CD4-positive, alpha-beta T cell treated with Interleukin-15 for 1 hour (primary cell): Measurements from ENCODE around the gene GNAZ.
"Not testable (repeated sequence)": the region's sequence is repeated elsewhere in the genome, so short reads cannot be mapped to it uniquely, and the experiment has no call there.

Experiments
- DNase-seq: peaks from one replicate; pipeline ENCODE4 v3.0.0-alpha.2; 2020

Gene GNAZ

DNA sequence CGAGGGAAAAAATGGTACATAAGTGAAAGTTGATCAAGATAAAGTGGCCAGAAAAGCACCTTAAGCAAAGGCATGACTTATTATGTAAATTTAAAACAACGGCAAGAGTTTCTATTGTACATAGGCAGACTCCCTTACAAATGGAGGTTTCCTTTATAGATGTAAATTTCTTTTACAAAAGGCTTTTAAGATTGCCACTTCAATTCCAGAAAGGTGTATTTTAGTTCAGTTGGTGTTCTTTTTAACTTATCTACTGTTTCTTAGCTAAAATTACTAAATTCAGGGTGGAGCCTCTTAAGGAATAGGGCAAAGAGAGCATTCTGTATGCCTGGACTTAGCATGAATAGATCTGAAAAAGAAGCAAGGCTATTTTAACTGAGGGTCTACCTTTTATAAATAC, 24.9 kb upstream of the GNAZ start:
- no peak for DNase-seq

DNA sequence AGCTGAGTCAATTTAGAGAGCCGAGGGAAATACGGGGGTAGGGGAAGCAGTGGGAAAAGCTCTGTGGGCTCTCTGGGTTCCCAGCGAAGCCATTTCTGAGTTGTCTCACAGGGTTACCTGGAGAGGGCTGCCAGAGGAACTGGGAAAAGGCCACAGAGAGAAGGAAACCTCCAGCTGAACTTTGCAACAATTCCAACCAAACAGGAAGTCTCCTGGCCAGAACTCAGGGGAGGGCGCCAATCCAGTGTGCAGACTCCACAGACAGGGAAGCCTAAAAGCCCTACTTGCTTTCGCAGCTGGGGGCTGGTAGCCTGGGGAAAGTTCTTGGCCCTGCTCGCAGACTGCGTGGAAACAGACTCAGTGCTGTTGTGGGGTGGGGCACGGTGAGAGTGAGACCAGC, 23.1 kb upstream of the GNAZ start:
- DNase-seq: no peak

DNA sequence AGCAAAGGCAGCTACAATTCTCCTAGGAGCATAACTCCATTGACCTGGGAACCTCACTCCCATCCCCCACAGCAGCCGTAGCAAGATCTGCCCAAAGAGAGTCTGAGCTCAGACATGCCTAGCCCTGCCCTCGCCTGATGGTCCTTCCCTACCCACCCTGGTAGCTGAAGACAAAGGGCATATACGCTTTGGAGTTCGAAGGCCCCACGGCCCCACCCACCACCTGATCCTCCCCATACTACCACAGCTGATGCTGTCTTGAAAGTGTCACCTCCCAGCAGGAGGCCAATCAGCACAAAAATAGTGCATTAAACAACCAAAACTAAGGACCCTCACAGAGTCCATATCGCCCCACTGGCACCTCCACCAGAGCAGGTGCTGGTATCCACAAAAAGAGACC, 22.6 kb upstream of the GNAZ start:
- DNase-seq: no peak

DNA sequence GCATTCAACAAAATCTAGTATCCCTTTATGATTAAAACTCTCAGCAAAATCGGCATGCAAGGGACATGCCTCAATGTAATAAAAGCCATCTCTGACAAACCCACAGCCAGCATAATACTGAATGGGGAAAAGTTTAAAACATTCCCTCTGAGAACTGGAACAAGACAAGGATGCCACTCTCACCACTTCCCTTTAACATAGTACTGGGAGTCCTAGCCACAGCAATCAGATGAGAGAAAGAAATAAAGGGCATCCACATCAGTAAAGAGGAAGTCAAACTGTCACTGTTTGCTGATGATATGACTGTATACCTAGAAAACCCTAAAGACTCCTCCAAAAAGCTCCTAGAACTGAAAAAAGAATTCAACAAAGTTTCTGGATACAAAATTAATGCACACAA, 19.8 kb upstream of the GNAZ start:
- DNase-seq: not testable (repeated sequence)

DNA sequence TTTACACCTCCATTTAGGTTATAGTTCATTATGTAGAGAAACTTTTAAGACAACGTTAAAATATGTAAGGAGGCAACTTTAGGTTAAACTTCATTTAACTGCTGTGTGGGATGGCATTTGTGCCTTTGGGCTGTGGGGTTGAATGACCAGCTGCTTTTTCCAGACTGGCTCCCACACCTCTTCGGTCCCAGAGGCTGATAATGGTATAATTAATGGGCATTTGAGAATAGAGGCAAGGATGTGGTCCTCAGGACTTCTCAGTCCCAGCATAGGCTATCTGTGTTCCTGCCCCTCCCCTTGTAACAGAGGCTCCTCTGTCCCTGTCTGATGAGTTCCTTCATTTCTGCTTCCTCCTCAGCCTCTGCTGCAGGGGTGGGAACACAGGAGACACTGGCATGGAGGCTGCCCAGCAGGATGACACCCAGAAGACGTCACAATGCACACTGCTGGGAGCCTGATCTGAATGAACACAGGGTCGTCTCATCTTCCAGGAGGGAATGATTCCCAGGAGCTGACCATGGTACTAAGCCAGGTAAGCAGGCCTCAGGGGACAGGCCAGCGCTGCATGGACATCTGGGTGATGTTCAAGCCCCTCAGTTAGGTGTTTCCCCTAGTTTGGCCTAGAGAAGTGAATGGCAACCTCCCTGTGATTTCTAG, 17.1 kb upstream of the GNAZ start:
- DNase-seq: no peak

DNA sequence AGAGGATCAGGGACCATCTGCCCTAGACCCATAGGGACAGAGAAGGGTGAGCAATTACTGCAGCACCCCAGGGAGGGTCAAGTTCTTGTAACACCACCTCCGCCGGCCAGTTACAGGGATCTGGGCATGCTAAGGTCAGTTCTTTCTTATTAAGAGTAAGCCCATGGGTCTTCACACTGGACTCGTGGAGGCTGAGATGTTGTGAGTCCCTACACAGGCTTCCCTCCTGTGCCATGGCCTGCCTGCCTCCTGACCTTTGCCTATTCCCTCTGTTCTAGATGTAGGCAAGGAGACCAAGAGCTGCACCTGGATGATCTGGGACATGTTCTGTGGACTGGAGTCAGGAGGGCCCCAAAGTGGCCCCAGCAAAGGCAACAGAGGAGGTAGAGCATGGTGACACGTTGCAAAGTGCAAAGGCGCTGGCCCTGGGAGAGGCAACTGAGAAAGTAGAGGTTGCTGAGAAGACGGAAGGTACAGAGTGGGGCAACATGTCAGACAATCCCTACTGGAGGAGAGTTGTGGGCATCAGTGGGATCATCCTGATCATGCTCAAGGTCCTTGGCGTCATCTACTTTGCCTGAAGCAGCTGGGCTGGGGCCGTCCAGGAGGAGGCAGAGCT, 16.3 kb upstream of the GNAZ start:
- no peak for DNase-seq

DNA sequence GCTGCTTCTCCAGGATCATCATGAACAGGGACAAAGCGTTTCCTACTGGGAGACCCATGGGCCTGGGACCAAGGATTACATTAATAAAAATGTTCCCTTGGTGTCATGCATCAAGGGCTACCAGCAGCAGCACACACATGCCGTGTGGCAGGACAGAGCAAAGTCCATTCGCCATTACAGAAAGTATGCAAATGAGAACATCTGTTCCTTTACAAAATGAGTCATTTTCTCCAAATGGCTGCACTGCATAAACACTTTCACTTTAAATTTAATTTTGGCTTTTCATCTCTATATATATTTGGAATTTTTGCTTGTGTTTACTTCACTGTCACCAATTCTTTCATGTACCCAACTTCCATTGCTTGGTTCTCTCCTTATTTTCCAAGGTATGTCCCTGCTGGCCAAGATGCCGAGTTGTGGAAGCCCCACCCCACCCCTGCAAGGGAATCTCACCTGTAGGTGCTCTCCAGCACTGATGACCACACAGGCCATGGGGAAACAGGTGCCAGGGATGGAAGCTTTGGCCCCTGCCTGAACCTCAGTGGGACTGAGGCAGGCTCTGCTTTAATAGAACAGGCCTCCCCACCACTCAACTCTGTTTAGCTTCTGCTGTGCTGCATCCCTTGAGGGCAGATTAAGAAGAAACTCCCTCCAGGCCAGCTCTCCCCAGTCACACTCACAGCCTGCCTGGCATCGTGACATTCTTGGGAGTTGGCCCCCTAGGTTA, 15.6 kb upstream of the GNAZ start:
- no peak for DNase-seq

DNA sequence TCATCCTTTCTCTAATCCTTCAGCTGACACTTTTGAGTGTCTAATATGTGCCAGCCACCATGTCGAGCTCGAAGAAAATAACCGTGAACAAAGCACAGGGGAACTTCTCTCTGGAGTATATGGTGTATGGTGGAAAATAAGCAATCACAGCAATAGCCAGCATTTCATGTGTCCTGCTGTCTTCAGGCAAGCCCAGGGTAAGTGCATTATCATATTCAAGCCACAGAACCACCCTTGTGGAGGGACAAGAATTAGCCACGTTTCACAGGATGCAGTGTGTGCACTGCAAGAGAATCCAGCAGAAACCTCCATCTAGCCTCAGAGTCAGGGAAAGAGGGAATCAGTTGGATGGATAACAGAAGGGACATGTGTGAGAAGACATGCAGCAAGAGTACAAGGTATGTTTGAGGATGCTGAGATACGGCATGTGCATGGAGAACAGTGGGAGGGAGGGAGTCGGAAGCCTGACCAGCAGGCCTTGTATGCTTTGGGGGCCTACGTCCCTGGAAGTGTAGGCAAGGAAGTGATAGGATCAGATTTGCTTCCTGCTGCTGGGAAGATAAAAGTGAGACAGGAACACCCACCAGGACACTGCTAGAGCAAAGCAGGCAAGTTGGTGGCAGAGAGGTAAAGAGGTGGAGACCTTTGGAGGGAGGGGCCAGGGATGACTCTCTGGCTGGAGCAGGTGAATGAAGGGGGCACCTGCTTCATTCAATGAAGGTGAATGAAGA, 14.7 kb upstream of the GNAZ start:
- DNase-seq: no peak

DNA sequence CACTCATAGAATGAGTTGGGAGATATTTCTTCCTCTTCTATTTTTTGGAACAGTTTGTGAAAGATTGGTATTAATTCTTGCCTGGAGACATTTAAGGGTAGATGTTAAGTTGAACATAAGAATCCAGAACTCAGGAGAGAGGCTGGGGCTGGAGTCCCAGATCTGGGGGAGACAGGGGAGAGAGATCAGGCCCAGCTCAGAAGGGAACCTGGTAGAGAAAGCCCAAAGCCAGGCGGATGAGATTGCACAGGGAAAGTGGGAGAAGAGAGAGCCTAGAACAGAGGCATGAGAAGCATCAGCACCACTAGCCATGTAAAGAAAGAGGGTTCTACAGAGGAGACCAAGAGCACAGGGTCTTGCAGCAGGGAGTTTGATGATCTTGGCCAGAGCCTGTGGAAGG, 13.0 kb upstream of the GNAZ start:
- DNase-seq: no peak

DNA sequence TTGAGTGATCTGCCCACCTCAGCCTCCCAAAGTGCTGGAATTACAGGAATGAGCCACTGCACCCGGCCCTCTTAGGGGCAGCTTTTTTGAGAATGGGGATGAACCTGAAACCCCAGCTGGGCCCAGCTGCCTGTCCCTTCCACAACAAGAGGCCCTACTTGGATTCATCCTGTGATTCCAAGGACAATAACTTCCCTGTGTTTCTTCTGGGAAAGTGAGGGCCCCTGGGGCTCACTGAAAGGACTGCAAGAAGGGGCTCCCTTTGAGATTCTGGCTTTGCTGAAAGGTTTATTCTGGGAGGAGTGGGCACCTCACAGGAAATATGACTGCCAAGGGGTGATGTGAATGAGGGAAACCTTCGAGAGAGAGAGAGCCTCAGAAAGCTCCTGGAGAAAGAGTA, 12.3 kb upstream of the GNAZ start:
- DNase-seq: no peak

DNA sequence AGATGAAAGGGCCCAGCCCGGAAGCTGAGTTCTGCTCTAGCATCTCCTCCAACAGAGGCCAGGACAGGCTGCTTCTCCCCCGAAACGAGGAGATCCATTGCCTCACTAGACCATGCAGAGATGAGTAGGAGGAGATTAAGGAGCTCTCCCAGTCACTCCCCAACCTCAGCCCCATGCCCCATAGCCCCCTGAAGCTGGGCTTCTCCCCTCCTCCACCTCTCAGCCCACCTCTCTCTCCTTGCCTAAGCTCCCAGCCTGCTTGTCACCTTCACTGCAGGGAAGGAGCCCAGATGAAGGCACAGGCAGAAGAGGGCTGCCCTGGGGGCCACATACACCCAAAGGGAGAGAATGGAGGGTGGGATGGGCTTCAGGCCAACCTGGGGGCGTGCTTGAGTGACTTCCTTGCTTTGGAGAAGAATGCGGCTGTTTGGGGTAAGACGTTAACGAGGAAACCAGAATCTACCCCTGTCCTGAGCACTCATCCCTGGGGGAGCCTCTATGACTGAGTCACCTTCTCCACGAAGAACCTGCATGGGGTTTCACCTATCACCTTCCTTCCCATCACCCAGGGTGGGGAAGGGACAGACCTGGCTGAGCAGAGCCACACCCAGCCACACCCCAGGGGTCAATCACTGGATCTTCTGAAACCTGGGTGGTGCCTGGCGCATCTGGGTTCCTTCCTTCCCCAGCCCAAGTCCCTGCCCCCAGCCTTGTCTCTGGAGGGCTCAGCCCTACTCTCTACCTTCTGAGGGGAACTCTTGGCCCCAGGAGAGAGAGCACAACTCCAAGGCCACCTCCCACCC, 11.6 kb upstream of the GNAZ start:
- DNase-seq: peak; percentile 7

DNA sequence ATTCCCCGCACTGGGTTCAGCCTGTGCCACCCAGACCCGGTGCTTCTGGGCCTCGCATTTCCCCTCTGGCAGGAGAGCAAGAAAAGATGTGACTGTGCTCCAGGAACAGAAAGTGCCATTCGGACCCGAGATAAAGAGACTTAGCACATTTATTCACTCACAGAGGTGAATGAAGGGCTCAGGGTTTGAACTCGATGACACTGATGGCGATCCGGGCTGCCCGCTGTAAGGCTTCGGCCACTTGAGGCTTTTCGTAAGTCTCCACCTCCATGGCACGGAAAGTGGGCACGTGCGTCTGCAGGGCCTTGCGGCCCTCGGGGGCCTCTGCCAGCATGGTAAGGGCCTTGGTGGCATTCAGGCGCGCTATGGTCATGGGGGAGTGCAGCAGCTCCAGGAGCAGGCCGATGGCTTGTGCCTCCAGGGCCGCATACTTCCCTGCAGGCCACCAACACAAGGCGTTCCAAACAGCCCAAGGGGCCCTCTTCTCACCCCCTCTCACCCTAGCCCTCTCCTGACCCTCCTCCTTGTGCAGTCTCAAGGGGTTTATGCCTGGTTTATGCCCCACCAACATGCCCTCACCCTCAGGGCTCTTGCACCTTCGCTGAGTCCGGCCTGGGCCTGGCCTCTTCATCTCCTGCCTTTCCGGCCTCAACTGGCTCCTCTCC, 10.9 kb upstream of the GNAZ start:
- peak; percentile 3 for DNase-seq

DNA sequence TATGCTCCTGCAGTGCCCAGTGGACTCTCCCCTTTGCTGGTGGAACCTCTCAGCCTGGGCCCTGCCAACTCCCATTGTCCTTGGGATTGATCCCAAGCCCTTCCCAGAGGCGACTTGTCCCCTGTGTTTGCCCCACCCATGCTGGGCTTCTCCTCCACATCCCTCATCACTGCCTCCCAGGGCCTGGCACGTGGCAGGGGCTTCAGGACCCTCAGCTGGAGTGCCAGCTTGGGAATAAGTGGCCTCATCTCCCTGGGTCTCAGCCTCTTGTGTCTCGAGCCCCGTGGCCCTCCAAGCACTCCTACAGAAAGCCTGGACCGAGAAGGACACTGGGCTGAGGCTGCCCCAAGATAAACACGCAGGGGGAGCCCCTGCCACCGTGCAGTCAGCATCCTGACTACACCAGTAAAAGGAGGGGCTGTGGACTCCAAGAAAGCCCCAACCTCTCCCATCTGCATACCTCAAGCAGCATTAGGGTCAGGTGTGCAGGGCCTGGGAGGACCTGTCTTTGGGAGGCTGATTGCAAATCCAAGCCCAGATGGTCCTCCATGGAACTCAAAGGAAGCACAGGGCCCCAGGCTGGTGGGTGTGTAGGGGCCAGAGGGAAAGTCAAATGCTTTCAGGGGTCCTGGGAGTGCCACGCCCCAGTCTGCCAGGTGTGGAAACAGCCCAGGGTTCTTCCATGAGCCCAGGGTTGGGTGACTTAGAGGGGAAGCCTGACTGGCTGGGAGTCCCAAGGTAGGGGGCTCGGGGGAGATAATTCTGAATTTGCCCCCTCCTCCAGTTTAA, 9.5 kb upstream of the GNAZ start:
- DNase-seq: no peak

DNA sequence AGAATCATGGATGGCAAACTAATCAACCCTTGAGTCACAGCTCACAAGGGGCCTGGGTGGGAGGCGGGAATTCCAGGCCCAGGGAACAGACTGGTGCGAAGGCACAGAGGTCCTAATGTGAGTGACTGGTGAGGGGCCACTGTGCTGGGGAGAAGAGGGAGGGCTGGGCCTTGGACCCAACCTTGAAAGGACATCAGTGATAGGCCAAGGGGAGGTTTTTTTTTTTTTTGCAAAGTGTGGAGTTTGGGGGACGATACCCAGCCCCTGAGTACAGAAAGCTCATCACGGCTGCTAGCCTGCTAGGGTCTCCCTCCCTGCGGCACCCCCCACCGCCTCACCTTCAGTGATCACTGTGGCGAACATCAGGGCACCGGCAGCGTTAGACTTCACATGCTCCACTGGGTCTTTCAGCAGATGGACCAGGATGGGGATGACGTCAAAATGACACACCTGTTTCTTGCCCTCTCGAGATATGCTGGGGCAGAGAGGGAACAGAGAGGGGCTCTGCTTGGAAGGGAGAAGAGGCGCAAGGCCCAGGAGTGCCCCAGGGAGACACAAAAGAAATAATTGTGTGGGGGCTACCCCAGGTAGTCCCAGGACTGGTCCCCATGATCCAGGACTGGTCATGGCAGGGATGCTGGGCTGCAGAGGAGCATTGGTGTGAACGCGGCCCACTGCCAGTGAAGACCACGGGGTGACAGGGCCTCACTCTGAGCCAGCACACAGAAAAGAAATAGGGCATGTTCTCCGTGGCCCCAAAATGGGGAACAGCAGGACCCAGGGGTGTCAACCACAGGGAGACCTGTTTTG, 8.6 kb upstream of the GNAZ start:
- DNase-seq: no peak

DNA sequence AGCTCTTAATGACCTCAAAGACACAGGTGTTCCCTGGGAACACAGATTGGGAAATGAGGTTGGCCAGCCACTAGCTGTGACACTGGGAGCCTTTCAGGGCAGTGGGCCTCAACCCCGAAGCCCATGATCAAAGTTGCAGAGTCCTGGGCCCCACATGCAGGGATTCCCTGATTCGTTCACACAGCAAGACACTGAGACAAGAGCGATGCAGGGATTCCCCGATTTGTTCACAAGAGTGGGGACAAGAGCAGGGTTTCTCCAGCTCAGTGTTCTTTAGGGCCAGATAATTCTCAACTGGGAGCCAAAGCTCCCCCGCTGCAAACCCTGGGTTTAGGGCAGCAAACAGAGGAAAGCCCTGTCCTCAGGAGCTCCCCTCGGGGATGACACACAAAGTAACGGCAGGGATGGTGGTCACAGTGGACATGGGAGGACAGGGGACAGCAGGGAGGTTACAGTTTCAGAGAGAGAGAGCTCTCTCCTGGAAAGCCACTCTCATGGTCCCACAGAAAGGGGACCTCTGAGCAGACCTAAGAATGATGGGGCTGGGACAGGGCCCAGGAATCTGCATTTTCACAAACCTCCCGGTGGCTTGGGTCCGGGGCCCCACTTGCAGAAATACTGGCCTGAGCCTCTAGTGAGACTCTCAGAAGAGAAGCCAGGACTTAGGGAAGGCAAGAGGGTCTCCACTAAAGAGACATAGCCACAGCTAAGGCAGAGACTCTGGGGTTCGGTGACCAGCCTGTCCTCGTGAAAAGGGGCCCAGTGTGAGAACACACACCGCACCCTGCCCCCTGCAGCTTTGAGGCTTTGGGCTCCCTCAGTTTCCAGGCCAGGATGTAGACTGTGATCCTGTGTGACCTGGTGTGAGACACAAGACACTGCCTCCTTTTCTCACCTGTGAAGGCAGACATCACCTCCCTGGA, 7.4 kb upstream of the GNAZ start:
- peak; percentile 7 for DNase-seq

DNA sequence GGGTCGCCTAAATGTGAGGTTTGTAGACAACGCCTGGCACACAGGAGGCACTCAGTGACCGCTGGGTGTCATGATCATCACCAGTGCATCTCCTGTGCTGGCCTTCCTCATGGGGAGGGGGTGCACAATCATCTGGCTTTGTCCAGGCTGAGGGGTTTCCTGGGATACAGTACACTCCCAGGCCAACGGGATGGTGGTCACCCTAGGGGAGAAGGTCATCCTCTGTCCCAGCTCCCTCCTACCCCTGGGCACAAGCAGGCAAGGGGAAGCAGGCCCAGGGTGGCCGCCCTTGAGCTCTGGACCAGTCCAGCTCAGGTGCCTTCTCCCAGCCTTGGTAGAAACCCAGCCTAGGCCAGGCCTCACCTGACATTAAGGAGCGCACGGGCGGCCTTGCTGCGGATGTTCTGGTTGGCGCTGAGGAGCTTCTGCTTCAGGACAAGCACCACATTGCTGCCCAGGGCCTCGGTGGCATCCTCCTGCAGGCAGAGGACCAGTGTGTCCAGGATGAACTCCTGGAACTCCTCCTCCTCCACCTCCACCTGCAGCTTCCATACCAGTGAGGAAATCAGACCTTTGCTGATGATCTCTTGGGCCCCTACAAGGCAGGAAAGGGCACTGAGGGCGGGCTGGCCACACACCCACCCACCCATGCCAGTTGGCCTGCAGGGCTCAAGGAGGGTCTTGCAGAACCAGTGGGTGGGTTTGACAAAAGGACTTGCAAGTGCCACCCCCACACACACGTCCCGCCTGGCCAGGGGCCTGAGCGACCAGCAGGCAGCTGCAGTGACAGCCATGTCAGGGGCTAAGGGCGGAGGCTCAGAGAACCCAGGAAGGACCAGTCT, 6.6 kb upstream of the GNAZ start:
- DNase-seq: peak; percentile 7

DNA sequence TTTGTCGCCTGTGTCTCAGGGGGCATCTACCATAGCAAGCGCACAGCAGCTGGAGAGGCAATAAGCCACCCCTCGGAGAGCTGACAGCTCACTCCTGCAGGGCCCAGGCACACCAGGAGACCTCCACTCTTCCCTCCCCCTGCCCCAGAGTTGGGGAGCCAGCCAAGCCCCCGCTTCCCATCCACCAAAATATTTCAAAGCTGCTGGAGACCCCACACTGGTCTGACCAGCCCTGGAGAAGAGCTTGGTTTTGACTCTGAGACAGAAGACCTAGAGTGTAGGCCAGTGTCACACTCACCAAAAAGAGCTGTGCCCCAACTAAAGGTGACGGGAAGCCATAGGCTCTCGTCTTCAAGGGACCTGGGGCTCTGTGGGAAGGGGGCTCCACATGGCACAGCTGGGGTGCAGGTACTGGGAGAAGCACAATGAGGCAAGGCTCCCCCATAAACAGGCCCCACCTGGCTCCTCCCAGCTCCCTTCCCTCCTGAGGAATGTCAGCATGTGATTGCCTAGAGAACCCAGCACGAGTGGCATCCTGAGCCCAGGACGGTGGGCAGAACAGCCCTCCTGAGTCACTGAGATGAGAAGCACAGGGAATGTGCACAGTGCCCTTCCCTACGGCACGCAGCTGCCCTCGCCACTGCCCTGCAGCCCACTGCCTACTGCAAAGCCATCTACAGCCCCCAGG, 5.8 kb upstream of the GNAZ start:
- DNase-seq: no peak

DNA sequence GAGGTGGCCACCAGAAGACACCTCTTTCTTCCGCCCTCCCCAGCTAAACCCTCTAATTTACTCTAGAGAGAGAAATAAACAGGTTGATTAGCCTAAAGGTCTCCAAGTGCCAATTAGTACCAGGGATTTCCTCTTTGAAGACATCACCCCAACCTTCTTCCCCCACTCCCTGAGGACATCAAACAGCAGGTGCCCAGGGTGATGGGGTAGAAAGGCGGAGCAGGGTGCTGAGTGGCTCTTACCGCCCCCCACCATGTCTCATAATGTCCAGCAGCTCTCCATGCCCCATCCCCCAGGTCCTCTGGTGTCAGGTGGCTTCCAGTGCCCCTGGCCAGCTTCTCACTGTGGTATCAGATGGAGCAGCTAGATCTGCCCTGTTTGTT, 5.3 kb upstream of the GNAZ start:
- no peak for DNase-seq
